CMK (cell line): ENCODE measurements around the gene HOXD11.

Source experiments
- DNase-seq: peaks from one replicate; pipeline ENCODE4 v3.0.0-alpha.2; 2010; ENCODE audit warnings: low read depth

HOXD11 gene

GRCh38 chr2:176081376-176081836, 25.7 kb upstream of the HOXD11 start:
- no peak for DNase-seq

GRCh38 chr2:176081837-176082524, 25.1 kb upstream of the HOXD11 start:
- DNase-seq = no peak

GRCh38 chr2:176082525-176082823, 24.6 kb upstream of the HOXD11 start:
- DNase-seq = no peak

GRCh38 chr2:176082824-176083751, 24.0 kb upstream of the HOXD11 start:
- no peak for DNase-seq

- DNase-seq = no peak
Observed at GRCh38 chr2:176083796-176084261, 23.3 kb upstream of the HOXD11 start, which contains the start of gene EVX2. EVX2 (minus strand) TSS chr2:176083962; CDS start chr2:176083776, 186 bp downstream.

- DNase-seq = no peak
Observed at GRCh38 chr2:176084611-176085119, 22.4 kb upstream of the HOXD11 start.

- DNase-seq = no peak
Observed at GRCh38 chr2:176085120-176085788, 21.8 kb upstream of the HOXD11 start.

GRCh38 chr2:176085861-176086771, 21.0 kb upstream of the HOXD11 start:
- DNase-seq = no peak

- no peak for DNase-seq
Observed at GRCh38 chr2:176087330-176088047, 19.6 kb upstream of the HOXD11 start.

- no peak for DNase-seq
Observed at GRCh38 chr2:176088048-176088936, 18.8 kb upstream of the HOXD11 start.

- DNase-seq = no peak
Observed at GRCh38 chr2:176088937-176089842, 17.9 kb upstream of the HOXD11 start.

GRCh38 chr2:176089843-176090395, 17.2 kb upstream of the HOXD11 start:
- no peak for DNase-seq

GRCh38 chr2:176090862-176091261, 16.2 kb upstream of the HOXD11 start:
- DNase-seq = no peak

GRCh38 chr2:176091329-176092258, 15.5 kb upstream of the HOXD11 start:
- DNase-seq = no peak

- DNase-seq = no peak
Observed at GRCh38 chr2:176092270-176093144, 14.6 kb upstream of the HOXD11 start, which contains the start of gene HOXD13. HOXD13 (plus strand) TSS chr2:176092721; CDS start chr2:176092891, 170 bp downstream.
